GM12874 (cell line): ENCODE results near the gene ETF1.

ENCODE experiments used
- TF ChIP-seq, protein P1 (sequence below): IDR thresholded peaks from 2 replicates; pipeline ENCODE4 v1.5.1; 2011; ENCODE audit warnings: low read depth, mild to moderate bottlenecking, control low read depth, low read length, moderate library complexity; ENCODE audit not compliant: insufficient read depth

Gene ETF1

DNA sequence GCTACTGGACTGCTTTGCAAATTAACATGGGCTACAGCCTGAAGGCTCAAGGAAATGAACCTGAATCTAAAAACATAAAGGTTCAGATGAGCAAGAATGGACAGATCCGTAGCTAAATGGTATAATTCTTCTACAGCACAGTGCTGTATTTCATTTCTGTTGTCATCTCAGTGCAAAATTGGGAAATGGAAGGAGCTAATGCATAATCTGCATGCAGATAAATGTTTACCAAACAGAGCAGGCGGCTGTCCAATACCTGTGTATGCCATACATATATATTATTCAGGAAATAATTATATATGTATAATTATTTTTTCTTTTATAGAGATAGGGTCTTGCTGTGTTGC, 36.5 kb upstream of the ETF1 start:
- TF ChIP-seq, protein P1, sequence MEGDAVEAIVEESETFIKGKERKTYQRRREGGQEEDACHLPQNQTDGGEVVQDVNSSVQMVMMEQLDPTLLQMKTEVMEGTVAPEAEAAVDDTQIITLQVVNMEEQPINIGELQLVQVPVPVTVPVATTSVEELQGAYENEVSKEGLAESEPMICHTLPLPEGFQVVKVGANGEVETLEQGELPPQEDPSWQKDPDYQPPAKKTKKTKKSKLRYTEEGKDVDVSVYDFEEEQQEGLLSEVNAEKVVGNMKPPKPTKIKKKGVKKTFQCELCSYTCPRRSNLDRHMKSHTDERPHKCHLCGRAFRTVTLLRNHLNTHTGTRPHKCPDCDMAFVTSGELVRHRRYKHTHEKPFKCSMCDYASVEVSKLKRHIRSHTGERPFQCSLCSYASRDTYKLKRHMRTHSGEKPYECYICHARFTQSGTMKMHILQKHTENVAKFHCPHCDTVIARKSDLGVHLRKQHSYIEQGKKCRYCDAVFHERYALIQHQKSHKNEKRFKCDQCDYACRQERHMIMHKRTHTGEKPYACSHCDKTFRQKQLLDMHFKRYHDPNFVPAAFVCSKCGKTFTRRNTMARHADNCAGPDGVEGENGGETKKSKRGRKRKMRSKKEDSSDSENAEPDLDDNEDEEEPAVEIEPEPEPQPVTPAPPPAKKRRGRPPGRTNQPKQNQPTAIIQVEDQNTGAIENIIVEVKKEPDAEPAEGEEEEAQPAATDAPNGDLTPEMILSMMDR: no peak

DNA sequence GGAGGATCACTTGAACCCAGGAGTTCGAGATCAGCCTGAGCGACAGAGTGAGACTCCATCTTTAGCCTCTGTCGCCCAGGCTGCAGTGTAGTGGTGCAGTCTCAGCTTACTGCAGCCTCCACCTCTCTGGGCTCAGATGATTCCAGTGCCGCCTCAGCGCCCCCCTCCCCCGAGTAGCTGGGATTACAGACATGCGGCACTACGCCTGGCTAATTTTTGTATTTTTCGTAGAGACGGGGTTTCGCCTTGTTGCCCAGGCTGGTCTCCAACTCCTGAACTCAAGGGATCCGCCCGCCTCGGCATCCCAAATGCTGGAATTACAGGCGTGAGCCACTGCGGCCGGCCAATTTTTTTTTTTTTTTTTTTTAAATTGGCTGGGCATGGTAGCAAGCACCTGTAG, 34.4 kb upstream of the ETF1 start:
- TF ChIP-seq, protein P1: no peak

DNA sequence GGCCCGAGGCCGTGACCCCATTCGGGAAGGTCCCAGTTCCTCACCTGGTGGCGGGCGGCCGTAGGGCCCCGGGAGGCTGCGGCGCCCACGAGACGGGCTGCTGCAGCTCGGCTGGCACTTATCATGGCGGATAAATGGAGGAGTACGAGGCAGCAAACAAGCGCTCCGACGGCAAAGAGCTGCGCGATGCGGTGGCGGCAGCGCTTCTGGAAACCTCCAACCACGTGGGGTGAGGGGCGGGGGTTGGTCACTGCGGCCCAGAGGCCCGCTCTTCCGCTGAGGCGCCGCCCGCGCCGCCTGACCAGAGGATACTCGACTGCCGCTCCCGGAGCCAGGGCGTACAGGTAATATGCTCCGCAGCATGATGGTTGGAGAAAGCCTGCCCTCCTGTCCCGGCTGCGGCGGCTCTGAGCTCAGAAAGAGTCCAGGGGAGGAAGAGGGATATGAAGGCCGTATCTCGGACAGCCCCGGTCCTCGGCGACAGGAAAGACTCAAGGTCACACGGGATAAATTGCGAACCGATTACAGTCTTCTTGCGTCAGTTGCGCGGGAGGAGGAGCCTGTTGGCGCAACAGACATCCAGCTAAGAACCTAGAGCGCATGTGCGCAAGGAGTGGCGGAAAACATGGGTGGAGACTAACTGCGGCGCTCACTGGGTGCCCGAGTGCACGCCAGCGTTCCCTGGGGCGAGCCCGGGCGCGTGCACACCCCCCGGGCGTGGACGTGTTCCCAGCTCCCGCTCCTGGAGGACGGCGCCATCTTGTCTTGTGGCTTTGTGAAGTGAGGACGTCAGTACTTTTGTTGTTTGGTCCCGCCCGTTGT, 32.4 kb upstream of the ETF1 start, which contains the start of gene HSPA9:
Gene HSPA9, minus strand, starts transcription at position 208 of the 822 bp plus-strand sequence. Its CDS starts 83 bp downstream, at position 125.
- TF ChIP-seq, protein P1: no peak

GRCh38 chr5:138574744-138575193, 31.7 kb upstream of the ETF1 start:
- TF ChIP-seq, protein P1: no peak

- TF ChIP-seq, protein P1: no peak
Observed at GRCh38 chr5:138573949-138574670, 31.1 kb upstream of the ETF1 start.

GRCh38 chr5:138573223-138573622, 30.2 kb upstream of the ETF1 start:
- TF ChIP-seq, protein P1: no peak

DNA sequence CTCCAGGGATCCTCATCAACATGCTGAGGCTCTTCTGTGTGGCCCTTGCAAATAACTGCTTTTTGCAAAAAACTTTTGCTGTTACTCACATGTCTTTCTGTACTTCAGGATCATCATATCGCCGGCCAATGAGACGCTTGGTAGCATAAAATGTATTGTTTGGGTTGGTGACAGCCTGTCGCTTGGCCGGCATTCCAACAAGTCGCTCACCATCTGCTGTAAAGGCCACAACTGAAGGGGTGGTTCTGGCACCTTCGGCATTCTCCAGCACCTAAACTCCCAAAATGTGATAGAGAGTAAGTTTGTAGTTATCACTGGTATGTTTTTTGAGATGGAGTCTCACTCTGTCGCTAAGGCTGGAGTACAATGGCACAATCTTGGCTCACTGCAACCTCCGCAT, 27.8 kb upstream of the ETF1 start:
- TF ChIP-seq, protein P1: no peak
